Stomach (tissue), 4 donors: ENCODE data around the gene GSTCD.

Experiments used
- EP300 ChIP-seq: sonication (generic); formaldehyde crosslinking; IDR thresholded peaks from one replicate; pipeline ENCODE4 v1.6.1; 2017; ENCODE audit warnings: antibody characterized with exemption
- POLR2A ChIP-seq, 4 donors: fragments of 450-650 bp; IDR thresholded peaks; one replicate each; pipeline ENCODE4 v1.6.1; 2016; ENCODE audit warnings: antibody characterized with exemption in 4 of 4, control low read depth in 2 of 4, mild to moderate bottlenecking in 1 of 4, moderate library complexity in 1 of 4
- POLR2AphosphoS5 ChIP-seq, 3 donors: sonication (generic); formaldehyde crosslinking; IDR thresholded peaks; one replicate each; pipeline ENCODE4 v1.6.1; 2016; ENCODE audit warnings: antibody characterized with exemption in 3 of 3
- TF ChIP-seq, protein P1 (sequence below), 7 experiments: fragments of 450-650 bp in 4 of 7; fragments of 200-600 bp in 3 of 7; sonication (generic) in 3 of 7; IDR thresholded peaks; one replicate each; pipeline ENCODE4 v1.5.1; 2016 to 2019; ENCODE audit warnings: antibody characterized with exemption in 7 of 7, control low read depth in 2 of 7, mild to moderate bottlenecking in 1 of 7

DNA sequence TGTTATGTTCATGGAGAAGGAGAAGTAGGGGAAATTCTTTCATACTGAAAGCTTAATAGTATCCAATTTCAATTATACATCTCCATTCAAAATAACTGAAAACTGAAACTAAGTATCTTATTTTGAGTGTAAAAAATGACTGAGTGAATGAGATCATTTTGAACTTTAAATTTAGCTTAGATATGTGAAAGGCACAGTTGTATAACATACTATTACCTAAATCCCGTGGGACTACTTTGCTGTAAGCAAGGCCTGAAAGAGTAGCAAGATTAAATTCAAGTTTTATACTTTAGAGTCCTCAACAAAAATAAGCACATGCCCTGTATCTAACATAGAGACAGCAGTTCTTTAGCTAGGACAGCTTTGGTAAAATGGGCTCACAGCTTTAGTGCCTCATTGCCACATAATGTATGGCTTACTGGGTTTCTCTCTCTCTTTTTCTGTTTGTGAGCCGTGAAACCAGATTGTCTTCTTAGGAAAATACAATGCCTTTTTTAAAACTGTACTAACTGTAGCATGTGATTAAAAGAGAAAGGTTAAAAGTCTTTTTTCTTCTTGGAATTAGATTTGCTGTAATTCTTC is 43.2 kb downstream of the GSTCD start:
- TF ChIP-seq, protein P1, sequence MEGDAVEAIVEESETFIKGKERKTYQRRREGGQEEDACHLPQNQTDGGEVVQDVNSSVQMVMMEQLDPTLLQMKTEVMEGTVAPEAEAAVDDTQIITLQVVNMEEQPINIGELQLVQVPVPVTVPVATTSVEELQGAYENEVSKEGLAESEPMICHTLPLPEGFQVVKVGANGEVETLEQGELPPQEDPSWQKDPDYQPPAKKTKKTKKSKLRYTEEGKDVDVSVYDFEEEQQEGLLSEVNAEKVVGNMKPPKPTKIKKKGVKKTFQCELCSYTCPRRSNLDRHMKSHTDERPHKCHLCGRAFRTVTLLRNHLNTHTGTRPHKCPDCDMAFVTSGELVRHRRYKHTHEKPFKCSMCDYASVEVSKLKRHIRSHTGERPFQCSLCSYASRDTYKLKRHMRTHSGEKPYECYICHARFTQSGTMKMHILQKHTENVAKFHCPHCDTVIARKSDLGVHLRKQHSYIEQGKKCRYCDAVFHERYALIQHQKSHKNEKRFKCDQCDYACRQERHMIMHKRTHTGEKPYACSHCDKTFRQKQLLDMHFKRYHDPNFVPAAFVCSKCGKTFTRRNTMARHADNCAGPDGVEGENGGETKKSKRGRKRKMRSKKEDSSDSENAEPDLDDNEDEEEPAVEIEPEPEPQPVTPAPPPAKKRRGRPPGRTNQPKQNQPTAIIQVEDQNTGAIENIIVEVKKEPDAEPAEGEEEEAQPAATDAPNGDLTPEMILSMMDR (IDR thresholded peaks at IDR 0.05): no peak
- TF ChIP-seq POLR2AphosphoS5 (IDR thresholded peaks at IDR 0.05): no peak
- no peak for TF ChIP-seq EP300
- no peak for TF ChIP-seq POLR2A (IDR thresholded peaks at IDR 0.05)
